Measurements from ENCODE around the gene WDR43.

Gene WDR43

GRCh38 chr2:28981620-28982376 is 87.3 kb downstream of the WDR43 start:
- no peak for DNase-seq
- in situ Hi-C loops (cut with MboI; ENCODE audit: low pct_unique_long_range_greater_than_20kb, low sequenced_read_pairs): no loop called here

- no peak for DNase-seq
- in situ Hi-C loops (cut with MboI; ENCODE audit: low pct_unique_long_range_greater_than_20kb, low sequenced_read_pairs): no loop called here
These were observed 88.0 kb downstream of the WDR43 start for GRCh38 chr2:28982381-28982950.

- no peak for DNase-seq
- in situ Hi-C loops (cut with MboI; ENCODE audit: low pct_unique_long_range_greater_than_20kb, low sequenced_read_pairs): no loop called here
These were observed 92.0 kb downstream of the WDR43 start for GRCh38 chr2:28986429-28986828.

- in situ Hi-C loops (cut with MboI; ENCODE audit: low pct_unique_long_range_greater_than_20kb, low sequenced_read_pairs): no loop called here
- no peak for DNase-seq
These were observed 95.5 kb downstream of the WDR43 start for GRCh38 chr2:28989973-28990372.

GRCh38 chr2:28990445-28990844 is 96.0 kb downstream of the WDR43 start:
- no peak for DNase-seq
- in situ Hi-C loops (cut with MboI; ENCODE audit: low pct_unique_long_range_greater_than_20kb, low sequenced_read_pairs): no loop called here

- in situ Hi-C loops (cut with MboI; ENCODE audit: low pct_unique_long_range_greater_than_20kb, low sequenced_read_pairs): no loop called here
- DNase-seq: no peak
These were observed 96.6 kb downstream of the WDR43 start for GRCh38 chr2:28991021-28991420.

- in situ Hi-C loops (cut with MboI; ENCODE audit: low pct_unique_long_range_greater_than_20kb, low sequenced_read_pairs): no loop called here
- DNase-seq: no peak
These were observed 97.0 kb downstream of the WDR43 start for GRCh38 chr2:28991460-28991859.

- DNase-seq: no peak
- in situ Hi-C loops (cut with MboI; ENCODE audit: low pct_unique_long_range_greater_than_20kb, low sequenced_read_pairs): no loop called here
These were observed 98.9 kb downstream of the WDR43 start for GRCh38 chr2:28993206-28993960.

- in situ Hi-C loops (cut with MboI; ENCODE audit: low pct_unique_long_range_greater_than_20kb, low sequenced_read_pairs): no loop called here
- no peak for DNase-seq
These were observed 99.6 kb downstream of the WDR43 start for GRCh38 chr2:28994074-28994473.

- in situ Hi-C loops (cut with MboI; ENCODE audit: low pct_unique_long_range_greater_than_20kb, low sequenced_read_pairs): no loop called here
These were observed 100.2 kb downstream of the WDR43 start for GRCh38 chr2:28994679-28995078.

GRCh38 chr2:28995765-28996750 is 101.6 kb downstream of the WDR43 start:
- in situ Hi-C loops (cut with MboI; ENCODE audit: low pct_unique_long_range_greater_than_20kb, low sequenced_read_pairs): no loop called here
- no peak for DNase-seq

More at GRCh38 chr2:28994679-28995078, 100.2 kb downstream of the WDR43 start:
- DNase-seq: no peak

GRCh38 chr2:28997237-28997846 is 102.9 kb downstream of the WDR43 start:
- in situ Hi-C loops (cut with MboI; ENCODE audit: low pct_unique_long_range_greater_than_20kb, low sequenced_read_pairs): no loop called here

More at GRCh38 chr2:28997237-28997846, 102.9 kb downstream of the WDR43 start:
- no peak for DNase-seq

All from KBM-7 (cell line).